Esophagus (tissue), 2 donors: ENCODE results near the gene RASL11A. TPM values are rescaled to one million over a fixed set of nuclear protein-coding genes. Genes with fewer than 3 reads are reported as not detected.
"Not testable (repeated sequence)": the region's sequence is repeated elsewhere in the genome, so short reads cannot be mapped to it uniquely, and the experiment has no call there.

ENCODE experiments used
- H3K27ac ChIP-seq, 2 donors: one replicate each; pipeline ENCODE4 v1.5.1; 2013; ENCODE audit warnings: low read depth in 2 of 2, mild to moderate bottlenecking in 2 of 2, inconsistent platforms in 1 of 2, low read length in 1 of 2, moderate library complexity in 1 of 2
- H3K27me3 ChIP-seq, 2 donors: one replicate each; pipeline ENCODE4 v1.6.1; 2013; ENCODE audit warnings: low read length in 2 of 2, control low read depth in 1 of 2, mild to moderate bottlenecking in 1 of 2; ENCODE audit not compliant: insufficient read depth in 2 of 2, control insufficient read depth in 1 of 2
- H3K36me3 ChIP-seq, 2 donors: one replicate each; pipeline ENCODE4 v1.6.1; 2013; ENCODE audit warnings: low read length in 1 of 2; ENCODE audit not compliant: control insufficient read depth in 2 of 2, insufficient read depth in 2 of 2
- H3K4me1 ChIP-seq, 2 donors: one replicate each; pipeline ENCODE4 v1.6.1; 2013; ENCODE audit warnings: low read length in 1 of 2; ENCODE audit not compliant: control insufficient read depth in 2 of 2, insufficient read depth in 2 of 2
- H3K4me3 ChIP-seq, 2 donors: one replicate each; pipeline ENCODE4 v1.5.1; 2013; ENCODE audit warnings: low read length in 2 of 2, mild to moderate bottlenecking in 2 of 2, low read depth in 1 of 2, moderate library complexity in 1 of 2
- H3K9me3 ChIP-seq, 2 donors: one replicate each; pipeline ENCODE4 v1.6.1; 2013; ENCODE audit warnings: mild to moderate bottlenecking in 2 of 2, low read depth in 1 of 2, low read length in 1 of 2, moderate library complexity in 1 of 2; ENCODE audit not compliant: control insufficient read depth in 2 of 2, insufficient read depth in 1 of 2
- WGBS, 2 donors: extraction: QIAGEN DNeasy Blood & Tissue Kit; methylation state at CpG; one replicate each; pipeline ENCODE4 v1.1.7; 2013; 5-methylcytosine and 5-hydroxymethylcytosine counted together
- polyA plus RNA-seq, 2 donors: library from polyadenylated mRNA; stranded (reverse); fragments of 200-250 nt; gene quantifications; one replicate each; pipeline ENCODE4 v1.2.3, GENCODE V29; 2013
- donor health status: healthy with polysubstance abuse.
- donor health status: Bipolar disorder and iron deficiency.

Gene RASL11A, protein sequence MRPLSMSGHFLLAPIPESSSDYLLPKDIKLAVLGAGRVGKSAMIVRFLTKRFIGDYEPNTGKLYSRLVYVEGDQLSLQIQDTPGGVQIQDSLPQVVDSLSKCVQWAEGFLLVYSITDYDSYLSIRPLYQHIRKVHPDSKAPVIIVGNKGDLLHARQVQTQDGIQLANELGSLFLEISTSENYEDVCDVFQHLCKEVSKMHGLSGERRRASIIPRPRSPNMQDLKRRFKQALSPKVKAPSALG
- 10 to 100 TPM in 1 of 2 donors, 1 to 10 TPM in 1; 4.4 to 20.5 TPM for polyA plus RNA-seq

DNA sequence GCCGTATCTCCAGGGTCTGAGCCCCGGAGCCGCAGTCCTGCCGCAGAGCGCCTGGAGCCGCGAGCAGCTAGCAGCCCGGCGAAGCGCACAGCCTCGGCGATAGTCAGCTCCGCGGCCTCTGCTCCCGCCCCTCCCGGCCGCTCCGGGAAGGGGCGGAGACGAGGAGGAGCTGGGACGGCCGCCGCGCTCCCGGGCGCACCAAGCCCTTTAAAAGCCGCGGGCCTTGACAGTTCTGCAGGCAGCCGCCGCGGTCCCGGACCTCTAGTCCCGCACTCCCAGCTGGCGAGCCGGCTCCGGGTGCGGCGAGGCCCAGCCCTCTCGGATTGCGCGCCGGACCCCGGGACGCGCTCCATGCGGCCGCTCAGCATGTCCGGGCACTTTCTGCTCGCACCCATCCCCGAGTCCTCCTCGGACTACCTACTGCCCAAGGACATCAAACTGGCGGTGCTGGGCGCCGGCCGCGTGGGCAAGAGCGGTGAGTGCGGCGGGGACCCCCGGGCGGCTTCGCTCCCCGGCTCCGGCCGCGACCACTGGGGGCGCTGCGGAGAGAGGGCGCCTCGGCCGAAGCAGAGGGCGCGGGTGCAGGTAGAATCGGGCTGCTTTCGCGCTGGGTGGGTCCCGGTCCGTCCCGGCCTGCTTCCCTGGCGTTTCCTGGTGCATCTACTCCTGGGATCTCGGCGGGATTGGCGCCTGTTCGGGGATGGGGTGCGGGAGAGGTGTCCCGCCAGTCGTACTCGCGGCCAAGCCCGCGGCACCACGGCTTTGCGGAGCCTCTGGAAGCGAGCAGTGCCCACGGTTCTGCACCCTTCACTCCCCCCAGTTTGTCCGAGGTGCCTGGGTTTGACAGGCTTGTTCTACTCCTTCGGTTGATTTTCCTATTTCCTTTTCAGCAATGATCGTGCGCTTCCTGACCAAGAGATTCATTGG lies at the start of gene RASL11A:
RASL11A (plus strand) TSS at position 237 of the 927 bp plus-strand sequence; CDS start at position 352, 115 bp downstream.
- peak within 1 kb of the TSS; percentile 87 to 91 for H3K27ac ChIP-seq
- H3K4me3 ChIP-seq, result peak within 1 kb of the TSS; percentile 71 to 86
- peaks cover 0 to 5% of the 10 kb centered on the region in 2 donors for H3K4me1 ChIP-seq
- WGBS, 2 donors, result 0 to 1% methylated on average over 89 to 99 of the region's 99 CpGs
- H3K27me3 ChIP-seq, result no peaks in the 10 kb centered on the region
- H3K36me3 ChIP-seq, result no peaks in the 10 kb centered on the region
- H3K9me3 ChIP-seq, result no peaks in the 10 kb centered on the region

DNA sequence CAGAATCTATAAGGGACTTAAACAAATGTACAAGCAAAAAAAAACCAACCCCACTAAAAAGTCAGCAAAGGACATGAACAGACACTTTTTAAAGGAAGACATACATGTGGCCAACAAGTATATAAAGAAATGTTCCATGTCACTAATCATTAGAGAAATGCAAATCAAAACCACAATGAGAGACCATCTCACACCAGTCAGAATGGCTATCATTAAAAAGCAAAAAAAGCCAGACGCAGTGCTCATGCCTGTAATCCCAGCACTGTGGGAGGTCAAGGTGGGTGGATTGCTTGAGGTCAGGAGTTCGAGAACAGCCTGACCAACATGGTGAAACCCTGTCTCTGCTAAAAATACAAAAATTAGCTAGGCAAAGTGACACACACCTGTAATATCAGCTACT lies 48.5 kb upstream of the RASL11A start:
- H3K27me3 ChIP-seq, H3K4me1 ChIP-seq, H3K27ac ChIP-seq, H3K9me3 ChIP-seq, H3K36me3 ChIP-seq, H3K4me3 ChIP-seq: not testable (repeated sequence)
- WGBS, 2 donors, result 73 to 78% methylated on average over 2 of the region's 2 CpGs

DNA sequence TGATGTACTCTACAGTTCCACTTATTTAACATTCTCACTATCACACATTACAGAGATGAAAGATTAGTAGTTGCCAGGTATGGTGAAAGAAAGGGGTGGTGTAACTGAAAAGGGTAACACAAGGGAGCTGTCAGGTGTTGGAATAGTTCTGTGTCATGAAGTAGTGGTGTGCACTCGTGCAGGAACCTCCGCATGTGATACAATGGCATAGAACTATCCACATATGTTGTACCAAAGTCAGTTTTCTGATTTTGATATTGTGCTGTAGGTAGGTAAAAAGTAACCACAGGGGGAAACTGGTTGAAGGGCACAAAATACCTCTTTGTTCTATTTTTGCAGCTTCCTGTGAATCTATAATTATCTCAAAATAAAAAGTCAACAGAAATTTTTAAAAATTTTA lies 43.6 kb upstream of the RASL11A start:
- Histone ChIP-seq H3K4me3 (no peak overlapping the region), H3K27ac (no peak overlapping the region), H3K27me3 (no peaks in the 10 kb centered on the region), H3K36me3 (no peaks in the 10 kb centered on the region), H3K9me3 (peaks cover 0 to 2% of the 10 kb centered on the region in 2 donors), H3K4me1 (no peaks in the 10 kb centered on the region)
- WGBS, 2 donors, result 69 to 80% methylated on average over 2 of the region's 2 CpGs

DNA sequence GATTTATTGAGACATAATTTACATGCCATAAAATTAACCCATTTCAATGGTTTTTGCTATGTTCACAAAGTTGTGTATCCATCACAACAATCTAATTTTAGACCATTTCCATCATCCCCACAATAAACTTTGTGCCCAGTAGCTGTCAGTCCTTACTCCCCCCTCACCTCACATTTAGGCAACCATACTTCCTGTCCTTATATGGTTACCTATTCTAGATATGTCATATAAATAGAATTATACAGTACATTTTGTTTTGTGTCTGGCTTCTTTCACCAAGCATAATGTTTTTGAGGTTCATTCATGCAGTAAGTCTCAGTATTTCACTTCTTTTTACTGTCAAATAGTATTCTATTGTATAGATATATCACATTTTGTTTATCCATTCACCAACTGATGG lies 42.5 kb upstream of the RASL11A start:
- no peak overlapping the region for H3K4me3 ChIP-seq
- no peak overlapping the region for H3K27ac ChIP-seq
- H3K4me1 ChIP-seq, result no peaks in the 10 kb centered on the region
- H3K9me3 ChIP-seq, result peaks cover 0 to 2% of the 10 kb centered on the region in 2 donors
- H3K27me3 ChIP-seq, result no peaks in the 10 kb centered on the region
- no peaks in the 10 kb centered on the region for H3K36me3 ChIP-seq

DNA sequence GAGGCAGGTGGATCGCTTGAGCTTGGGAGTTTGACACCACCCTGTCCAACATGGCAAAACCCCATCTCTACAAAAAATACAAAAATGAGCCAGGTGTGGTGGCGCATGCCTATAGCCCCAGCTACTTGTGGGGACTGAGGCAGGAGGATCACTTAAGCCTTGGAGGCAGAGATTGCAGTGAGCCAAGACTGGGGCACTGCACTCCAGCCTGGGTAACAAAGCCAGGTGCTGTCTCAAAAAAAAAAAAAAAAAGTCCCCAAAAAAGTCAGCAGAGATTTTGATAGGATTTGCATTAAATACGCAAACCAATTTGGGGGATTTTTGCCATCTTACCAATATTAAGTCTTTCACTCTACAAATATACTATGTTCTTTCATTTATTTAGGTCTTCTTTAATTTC lies 41.0 kb upstream of the RASL11A start:
- WGBS, 2 donors, result 94 to 95% methylated on average over 3 of the region's 3 CpGs
- H3K4me1 ChIP-seq, result no peaks in the 10 kb centered on the region
- no peaks in the 10 kb centered on the region for H3K27me3 ChIP-seq
- H3K27ac ChIP-seq, result no peak overlapping the region
- peaks cover 0 to 2% of the 10 kb centered on the region in 2 donors for H3K9me3 ChIP-seq
- no peak overlapping the region for H3K4me3 ChIP-seq
- no peaks in the 10 kb centered on the region for H3K36me3 ChIP-seq

DNA sequence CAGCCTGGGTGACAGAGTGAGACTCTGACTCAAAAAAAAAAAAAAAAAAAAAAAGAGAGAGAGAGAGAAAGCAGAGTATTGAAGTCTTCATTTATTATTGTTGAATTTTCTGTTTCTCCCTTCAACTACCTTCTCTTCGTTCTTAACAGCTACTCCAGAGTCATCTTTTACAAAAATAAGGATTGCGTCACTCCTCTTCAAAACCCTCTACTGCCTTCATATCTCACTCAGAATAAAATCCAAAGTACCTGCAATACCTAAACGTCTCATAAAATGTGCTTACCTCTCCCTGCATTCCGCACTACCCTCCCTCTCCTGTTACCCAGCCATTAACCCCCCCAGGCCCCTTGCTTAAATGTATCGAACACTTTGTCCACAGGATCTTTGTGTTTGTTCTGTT lies 36.7 kb upstream of the RASL11A start:
- H3K36me3 ChIP-seq, result no peaks in the 10 kb centered on the region
- no peak overlapping the region for H3K4me3 ChIP-seq
- peaks cover 0 to 2% of the 10 kb centered on the region in 2 donors for H3K9me3 ChIP-seq
- no peak overlapping the region for H3K27ac ChIP-seq
- 87 to 89% methylated on average over 5 of the region's 5 CpGs for WGBS, 2 donors
- no peaks in the 10 kb centered on the region for H3K4me1 ChIP-seq
- no peaks in the 10 kb centered on the region for H3K27me3 ChIP-seq

DNA sequence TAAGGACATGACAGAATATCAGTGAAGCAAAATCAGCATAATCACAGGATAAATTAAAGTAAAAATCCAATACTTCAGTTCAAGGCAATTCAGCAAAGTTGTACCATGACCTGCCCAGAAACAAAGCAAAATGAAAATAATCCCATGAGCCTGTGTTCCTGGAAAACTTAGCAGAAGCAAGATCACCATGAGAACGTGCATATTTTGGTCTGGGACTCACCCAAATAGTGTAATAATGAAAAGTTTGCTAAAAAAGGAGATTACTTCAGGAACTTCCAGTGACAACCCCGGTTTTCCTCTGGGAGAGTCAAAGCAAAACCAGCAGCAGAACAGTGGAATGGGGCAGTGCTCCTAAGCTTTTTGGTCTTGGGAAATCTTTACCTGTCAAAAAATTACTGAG lies 34.2 kb upstream of the RASL11A start:
- H3K36me3 ChIP-seq, result no peaks in the 10 kb centered on the region
- H3K9me3 ChIP-seq, result no peaks in the 10 kb centered on the region
- no peak overlapping the region for H3K4me3 ChIP-seq
- WGBS, 2 donors, result 51 to 73% methylated on average over 2 of the region's 2 CpGs
- no peaks in the 10 kb centered on the region for H3K27me3 ChIP-seq
- no peaks in the 10 kb centered on the region for H3K4me1 ChIP-seq
- H3K27ac ChIP-seq, result no peak overlapping the region

DNA sequence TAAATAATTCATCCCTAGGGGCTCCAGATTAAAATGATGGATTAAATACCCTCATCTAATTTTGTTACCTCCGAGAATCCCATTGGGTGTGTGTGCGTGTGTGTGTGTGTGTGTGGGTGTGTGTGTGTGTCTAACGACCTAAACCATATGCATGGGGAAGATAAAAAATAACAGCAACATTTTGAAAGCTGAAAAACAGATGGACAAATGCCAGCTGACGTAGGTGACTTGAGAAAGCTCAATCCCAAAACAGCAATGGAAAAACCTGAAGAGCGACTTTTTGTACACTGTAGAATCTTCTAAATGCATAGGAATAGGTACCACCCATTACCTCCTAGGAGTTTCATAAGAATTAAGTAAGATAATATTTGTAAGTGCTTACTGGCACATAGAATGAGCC lies 27.9 kb upstream of the RASL11A start:
- H3K4me3 ChIP-seq, result no peak overlapping the region
- no peaks in the 10 kb centered on the region for H3K27me3 ChIP-seq
- H3K9me3 ChIP-seq, result no peaks in the 10 kb centered on the region
- H3K4me1 ChIP-seq, result no peaks in the 10 kb centered on the region
- no peak overlapping the region for H3K27ac ChIP-seq
- H3K36me3 ChIP-seq, result no peaks in the 10 kb centered on the region
- WGBS, 2 donors, result 64 to 69% methylated on average over 5 of the region's 5 CpGs

DNA sequence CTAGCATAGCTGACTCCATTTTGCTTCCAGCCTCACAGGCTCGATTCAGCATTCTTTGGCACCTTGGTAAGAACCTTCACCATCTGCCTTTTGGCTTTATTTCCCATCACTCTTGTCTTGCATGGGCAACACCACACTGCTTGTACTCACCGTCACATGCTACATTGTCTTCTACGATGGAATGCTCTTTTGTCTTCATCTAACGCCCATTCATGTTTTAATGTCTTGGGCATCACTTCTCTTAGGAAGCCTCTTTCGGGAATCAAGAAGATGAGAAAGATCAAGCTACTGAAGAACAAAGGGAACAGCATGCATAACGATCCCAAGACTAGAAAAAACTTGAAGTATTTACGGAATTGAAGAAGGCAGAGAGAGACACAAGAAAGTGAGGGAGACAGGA lies 25.0 kb upstream of the RASL11A start:
- WGBS, 2 donors, result 89 to 91% methylated on average over 7 of the region's 7 CpGs

More for the DNA sequence above, 25.0 kb upstream of the RASL11A start:
- H3K4me3 ChIP-seq, result no peak overlapping the region
- H3K9me3 ChIP-seq, result no peaks in the 10 kb centered on the region
- H3K4me1 ChIP-seq, result no peaks in the 10 kb centered on the region
- no peak overlapping the region for H3K27ac ChIP-seq
- H3K27me3 ChIP-seq, result no peaks in the 10 kb centered on the region
- H3K36me3 ChIP-seq, result no peaks in the 10 kb centered on the region
